ENCODE results near the gene ARID1B.
A peak's percentile ranks its signal among the peaks of the same experiment; 100 is the strongest.

ARID1B gene

DNA sequence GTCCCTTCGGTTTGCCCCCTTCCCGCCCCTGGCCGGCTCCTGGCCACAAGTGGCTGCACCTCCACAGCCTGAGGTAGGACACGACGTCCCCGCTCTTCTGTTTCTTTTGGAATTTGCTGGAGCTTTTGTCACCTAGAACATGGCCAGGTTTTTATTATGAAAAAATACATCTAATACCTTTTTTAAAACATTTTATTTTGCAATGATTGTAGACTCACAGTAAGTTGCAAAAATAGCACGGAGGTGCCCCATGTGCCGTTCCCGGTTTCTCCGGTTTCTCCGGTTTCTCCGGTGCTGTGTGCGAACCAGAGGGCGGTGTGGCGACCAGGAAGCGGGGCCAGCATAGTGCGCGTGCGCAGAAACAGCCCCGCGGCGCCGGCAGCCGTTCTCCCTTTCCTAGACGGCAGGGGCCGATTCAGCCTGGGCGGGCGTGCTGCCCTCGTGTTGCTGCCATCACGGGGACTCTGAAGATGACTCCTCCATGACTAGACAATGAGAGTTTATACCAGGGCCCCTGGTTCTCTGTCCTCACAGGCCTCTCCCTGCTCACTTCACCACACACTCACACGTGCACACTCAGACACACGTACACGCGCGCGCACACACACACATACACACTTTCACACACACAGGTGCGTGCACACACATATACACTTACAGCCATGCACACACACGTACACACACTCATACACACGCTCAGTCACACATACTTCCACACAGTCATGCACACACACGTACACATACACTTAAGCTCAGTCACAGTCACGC, 444.1 kb downstream of the ARID1B start:
- DNase-seq: no peak

DNA sequence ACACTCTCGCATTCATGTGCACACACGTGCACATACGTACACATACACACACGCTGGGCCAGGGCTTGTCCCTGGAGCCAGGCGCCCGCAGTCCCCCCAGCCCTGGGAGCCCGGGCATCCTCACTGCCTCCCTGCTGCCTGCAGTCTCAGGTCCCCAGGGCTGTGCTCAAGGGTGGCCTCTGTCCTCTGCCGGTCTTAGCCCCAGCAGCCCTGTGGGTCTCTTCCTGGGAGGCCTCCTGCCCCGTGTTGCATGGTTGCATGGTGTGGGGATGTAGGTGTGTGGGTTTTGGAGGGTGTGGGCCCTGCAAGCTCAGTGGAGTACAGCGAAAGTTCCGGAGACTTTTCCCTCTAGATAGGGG, 444.6 kb downstream of the ARID1B start:
- DNase-seq: no peak

DNA sequence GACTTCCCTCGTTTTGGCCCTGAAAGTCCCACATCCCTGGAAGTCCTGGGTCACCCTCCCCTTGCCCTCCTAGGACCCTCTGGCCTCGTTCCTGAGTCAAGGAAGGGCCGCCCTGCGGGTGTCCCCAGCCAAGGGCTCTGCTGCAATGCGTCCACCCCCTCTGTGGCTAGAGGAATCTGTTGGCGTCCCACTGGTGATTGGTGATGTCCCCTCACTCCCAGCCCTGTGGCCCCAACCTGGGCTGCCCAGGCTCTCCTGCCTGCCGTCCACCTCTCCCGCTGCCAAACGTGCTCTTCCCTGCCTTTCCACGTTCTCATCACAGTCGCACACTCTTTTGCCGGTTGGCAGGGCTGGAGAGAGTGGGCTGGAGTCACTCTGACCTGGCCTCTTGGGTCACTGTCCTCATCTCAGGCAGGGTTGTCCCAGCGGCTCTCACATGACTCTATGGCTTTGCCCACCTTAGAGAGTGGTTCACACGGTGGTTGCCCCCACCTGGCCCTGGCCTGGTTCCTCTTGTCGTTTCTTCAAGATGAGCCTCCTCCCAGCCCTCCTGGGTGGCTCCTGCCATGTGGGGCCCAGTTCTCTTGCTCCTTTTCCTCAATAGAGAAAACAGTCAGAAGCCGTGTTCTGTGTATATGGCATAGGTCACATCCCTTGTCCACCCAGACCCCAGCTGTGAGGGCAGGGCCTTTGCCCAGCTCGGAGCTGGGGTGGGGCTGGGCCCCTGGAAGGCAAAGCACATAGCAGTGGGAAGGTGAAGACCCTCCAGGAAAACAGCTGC, 445.2 kb downstream of the ARID1B start:
- DNase-seq: no peak

DNA sequence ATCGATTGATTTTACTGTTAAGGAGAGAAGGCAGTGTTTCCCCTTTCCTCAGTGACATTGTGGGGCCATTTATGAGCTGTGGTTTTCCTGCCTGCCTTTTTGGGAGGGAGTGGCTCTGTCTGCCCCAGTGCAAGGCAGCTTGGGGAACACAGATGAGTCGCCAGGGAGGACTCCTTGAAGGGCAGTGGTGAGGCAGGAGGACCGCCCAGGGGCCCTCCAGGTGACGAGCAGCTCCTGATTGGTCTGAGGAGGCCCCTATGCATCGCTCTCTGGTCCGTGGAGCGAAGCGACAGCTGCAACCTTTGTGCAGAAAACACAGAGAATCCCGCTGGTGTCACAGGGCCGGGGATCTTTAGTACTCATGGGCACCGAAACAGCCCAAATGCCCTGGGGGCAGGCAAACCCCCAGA, 445.8 kb downstream of the ARID1B start:
- DNase-seq: no peak

DNA sequence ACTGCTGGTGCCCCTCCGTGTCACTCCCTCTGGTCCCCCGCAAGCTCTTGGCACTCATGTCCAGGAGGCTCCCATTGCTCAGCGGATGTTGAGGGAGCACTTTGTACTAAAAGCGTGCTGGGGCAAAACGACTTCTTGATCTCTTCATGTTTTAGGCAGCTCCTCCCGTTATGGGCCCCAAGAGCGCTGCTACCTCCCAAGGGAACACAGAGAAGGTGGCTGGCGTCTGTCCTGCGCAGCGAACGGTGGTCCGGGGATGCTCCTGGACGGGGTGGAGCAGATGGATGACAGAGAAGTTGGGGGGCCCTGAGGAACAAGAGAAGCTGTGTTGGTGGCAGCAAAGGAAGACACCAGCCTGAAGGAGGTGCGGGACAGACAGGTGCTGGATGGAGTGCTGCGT, 446.3 kb downstream of the ARID1B start:
- DNase-seq: no peak

DNA sequence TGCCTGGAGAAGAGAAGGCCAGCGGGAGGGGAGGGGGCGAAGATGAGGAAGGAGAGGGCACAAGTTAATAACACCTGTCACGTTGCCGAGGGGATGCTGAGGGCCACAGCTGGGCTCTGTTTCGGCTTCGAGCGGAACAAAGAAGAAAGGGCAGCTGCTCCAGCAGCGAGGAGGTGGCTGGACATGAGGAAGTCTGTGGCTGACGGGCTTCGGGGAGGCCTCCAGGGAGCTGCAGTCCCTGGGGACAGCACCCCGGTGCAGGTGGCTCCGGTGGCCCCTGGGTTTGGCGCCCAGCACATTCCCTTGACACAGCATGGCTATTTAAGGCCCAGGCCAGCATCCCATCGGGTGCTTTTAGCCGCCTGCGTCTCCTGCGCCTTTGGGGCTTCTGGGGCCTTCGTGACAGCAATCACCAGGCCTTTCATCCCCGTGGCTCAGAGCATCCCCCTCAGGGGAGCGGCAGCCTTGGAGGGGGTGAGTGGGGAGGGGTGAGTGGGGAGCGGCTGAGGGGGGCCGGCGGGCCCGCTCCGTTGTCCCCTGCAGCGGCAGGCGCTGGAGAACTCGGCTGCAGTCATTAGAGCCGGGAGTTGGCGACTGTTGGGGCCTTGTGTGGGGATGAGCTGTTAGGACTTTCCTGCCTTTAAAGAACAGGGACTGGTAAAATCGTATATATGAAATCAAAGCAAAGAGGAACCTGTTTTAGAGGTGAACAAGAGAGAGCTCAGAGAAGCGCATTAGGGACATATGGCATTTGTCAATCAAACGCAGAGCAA, 447.2 kb downstream of the ARID1B start:
- no peak for DNase-seq

DNA sequence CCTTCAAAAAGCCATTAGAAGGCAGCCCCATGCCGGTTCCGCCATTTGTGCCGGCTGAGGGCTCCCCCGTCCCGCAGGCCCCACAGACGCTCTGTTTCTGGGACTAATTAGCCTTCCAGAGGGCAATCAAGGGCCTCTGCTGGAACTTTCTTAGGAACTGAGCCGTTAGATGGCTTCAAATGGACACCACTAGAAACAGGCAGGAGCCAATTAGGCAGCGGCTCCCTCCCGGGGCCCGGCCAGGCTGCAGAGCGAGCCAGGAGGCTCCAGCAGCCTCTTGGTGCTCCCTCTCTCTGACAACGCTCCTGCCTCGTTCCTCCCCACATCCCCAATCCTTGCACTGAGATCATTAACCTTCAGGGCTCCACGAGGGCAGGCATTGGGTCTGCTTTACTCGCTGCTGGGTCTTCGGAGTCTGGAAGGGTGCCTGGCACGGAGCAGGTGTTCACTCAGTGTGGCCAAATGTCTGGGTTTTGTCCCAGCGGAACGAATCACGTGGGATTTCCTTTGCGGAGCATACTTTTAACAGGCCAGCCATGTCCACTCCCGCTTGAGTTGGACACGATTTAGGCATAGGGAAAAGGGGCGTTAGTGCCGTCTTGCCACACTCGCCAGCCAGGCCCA, 447.9 kb downstream of the ARID1B start:
- DNase-seq: no peak

DNA sequence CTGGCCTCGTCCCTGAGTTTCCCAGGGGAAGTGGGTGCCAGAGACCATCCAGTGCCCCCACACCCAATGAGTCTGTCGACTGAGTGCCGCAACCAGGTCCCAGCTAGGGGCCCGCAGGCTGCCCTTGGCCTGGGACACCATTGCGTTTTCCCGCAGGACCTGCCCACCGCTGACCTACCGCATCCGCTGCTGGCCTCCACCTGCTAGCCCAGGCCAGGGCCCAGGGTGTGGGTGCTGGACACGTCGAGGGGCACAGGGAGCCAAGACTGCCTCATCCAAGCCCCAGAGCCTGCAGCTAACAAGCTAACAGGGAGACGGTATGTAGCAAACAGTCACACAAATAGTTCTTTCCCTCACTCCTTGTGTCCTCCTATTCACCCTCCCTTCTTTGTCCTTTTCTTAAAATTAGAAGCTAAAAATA, 448.4 kb downstream of the ARID1B start:
- no peak for DNase-seq

DNA sequence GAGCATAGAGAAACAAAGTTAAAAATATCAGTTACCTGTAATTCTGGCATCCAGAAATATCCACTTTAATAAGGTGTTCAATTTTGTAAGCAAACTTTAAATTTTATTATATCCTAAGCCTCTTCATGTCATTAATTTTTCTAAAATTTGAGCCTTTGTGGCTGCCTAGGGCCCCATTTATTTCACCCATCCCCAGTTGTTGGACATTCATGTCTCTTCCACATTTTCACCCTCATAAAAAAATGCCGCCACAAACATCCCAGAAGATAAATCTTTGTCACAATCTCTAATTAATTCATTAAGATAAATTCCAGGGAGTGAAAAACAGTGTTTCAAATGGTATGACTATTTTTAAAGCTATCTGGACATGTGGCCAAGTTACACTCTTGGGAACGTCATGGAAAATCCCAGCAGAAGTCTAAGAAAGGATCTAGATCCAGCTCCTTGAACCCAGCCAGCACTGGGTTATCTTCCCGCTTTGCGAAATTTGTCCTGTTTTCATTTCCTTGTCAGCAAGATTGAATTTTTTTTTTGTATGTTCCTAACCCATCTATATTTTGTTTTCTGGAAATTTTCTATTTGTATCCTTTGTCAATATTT, 448.9 kb downstream of the ARID1B start:
- no peak for DNase-seq

DNA sequence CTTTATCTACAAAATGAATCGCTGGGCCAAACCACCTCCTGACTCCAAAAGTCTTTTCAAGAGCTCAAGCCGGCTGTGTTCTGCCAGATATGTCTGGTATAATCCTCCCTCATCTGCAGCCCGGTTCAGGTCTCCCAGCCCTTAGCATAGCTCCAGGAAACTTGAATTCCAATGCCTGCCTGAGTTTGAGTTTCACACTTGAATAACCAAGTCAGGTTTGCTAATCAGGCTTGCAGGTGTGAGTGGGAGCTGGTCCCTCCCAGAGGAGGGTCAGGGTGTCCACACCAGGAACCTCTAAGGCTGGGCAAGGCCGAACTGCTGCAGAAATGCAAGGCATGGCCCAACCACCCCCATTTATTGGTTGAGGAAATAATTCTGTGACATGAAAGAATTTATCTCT, 449.6 kb downstream of the ARID1B start:
- DNase-seq: no peak

DNA sequence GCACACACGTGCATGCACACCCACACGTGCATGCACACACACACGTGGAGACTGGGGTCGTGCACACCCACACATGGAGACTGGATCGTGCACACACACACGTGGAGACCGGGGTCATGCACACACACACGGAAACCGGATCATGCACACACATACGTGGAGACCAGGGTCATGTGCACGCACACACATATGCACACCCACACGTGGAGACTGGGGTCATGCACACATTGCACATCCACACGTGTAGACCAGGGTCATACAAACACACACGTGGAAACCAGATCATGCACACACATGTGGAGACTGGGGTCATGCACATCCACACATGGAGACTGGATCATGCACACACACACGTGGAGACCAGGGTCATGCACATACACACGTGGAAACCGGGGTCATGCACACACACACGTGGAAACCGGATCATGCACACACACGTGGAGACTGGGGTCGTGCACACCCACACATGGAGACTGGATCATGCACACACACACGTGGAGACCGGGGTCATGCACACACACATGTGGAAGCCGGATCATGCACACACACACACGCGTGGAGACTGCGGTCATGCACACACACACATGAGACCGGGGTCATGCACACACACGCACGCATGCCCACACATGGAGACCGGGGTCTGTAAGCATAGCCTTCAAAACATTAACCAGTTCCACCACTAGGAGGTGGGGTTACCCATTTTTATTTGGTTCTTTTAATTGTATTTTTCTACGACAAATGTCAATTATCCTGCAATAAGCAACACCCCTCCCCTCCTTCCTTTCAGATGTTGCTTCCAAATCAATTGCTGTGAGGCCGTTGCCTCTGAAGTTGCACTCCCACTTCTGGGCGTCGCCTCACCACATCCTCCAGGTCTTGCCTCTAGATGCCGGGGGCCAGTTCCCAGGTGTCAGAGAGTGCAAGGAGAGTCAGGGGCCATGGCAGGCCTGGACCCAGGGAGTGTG, 450.3 kb downstream of the ARID1B start:
- DNase-seq: no peak

DNA sequence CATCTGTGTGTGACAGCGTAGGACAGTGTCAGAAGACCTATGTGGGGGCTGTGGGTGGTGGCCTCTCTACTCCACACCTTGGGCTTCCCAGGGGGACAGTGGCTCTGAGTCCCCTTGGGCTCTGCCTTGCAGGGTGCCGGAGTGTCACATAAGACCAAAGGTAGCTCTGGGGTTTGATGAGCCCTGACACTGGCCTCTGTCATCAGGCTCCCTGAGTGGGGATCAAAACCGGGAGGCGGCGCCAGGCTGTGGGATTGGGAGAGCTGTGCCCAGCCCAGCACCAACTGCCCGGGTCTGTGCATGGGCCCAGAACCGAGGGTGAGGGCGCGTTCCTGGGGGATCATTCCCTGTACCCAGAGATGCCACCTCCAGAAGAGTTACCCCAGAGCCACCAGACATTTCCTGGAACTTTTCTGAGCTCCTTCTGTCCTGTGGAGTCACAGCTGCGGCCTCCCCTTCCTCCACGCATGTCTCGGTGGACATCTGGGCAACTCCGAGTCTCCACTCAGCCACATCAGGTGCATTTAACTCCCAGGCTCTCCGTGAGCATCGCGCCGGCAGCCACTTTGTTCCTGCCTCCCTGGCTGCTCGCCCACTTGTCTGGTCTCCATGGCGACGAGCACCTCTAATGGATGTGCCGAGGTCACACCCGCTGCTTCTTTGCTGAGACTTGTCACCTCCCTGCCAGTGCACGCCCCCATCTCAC, 451.4 kb downstream of the ARID1B start:
- DNase-seq: peak; percentile 63

DNA sequence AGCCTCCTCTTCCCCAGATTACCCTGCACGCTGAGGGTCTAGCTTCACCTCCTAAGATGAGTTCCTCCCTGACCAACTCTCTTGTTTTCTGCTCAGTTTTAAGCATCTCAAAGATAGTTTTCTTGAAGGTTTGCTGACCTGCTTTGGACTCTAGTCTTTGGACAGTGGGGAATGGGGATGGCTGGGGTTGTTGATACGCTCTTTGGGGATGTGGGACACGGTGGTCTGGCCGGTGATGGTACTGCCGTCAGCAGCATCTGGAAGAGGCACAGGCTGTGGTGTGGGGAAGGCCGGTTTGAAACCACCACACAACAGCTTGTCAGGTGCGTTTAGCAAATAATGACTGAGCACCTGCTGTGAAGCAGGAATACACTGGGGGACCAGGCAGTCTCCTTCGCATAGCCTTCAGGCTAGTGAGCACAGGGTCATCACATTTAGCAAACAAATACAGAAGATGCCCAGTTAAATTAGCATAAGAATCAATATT, 452.0 kb downstream of the ARID1B start:
- no peak for DNase-seq

DNA sequence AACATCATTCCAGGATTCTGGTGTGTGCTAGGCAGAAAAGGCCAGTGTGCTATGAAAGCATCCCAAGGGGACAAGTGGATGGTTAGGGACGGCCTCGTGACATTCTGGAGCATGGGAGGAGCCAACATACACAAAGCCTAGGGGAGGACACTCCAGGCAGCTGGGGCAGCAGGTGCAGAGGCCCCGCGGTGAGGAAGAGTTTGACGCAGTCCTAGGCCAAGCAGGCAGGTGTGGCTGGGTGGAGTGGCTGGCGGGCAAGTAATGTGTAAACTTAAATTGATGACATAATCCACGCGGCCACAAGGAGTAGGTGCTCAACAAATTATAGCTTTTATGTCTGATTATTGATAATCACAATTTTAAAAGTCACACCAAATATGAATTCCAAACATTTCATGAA, 452.5 kb downstream of the ARID1B start:
- peak; percentile 25 for DNase-seq

DNA sequence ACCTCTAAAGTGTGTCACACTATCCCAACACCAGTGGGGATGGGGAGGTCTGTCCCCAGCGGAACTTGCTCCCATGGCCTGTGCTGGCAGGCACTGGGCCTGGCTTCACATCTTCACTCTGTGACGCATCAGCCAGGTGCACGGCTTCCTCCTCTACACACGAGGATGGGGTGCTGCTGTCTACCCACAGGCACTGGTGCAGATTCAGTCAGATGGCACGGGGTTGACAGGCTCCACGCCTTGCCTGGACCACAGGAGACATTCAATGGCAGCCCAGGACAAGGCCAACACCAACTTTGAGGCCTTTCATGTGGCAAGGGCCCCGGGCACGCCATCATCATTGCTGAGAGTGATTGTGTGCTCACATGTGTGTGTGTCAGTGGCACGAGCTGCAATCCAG, 453.7 kb downstream of the ARID1B start:
- DNase-seq: no peak

DNA sequence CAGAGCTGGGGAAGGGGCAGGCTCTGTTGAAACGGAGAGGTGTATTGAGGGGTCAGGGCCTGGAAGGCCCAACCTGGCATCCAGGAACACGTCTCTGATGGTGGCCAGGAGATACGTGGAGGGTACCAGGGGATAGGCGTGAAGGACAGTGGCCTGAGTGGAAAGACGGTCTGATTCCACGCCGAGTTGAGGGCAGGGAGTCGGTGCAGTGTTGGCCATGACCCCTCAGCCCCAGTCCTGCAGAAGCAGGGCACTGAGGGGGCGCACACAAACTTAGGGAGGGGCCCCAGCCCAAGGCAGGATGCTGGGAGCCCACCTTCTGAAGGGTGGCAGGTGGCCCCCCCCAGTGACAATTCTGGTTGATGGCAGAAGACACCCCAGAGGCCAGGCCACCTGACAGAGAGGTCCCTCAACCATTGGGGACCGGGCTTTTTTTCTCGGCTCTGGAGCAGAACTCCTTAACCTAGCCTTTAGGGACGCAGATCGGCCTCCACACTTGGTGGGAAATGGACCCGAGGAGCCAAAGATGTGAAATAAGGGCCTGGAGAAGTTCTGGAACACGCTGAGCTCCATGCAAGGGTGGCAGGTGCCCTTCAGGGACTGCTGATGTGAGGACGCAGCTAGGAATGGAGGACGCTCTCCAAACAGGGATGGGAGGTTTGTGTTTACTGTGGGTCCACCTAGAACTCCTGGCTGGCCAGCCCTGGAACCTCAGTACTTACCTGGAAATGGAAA, 455.1 kb downstream of the ARID1B start:
- DNase-seq: no peak

DNA sequence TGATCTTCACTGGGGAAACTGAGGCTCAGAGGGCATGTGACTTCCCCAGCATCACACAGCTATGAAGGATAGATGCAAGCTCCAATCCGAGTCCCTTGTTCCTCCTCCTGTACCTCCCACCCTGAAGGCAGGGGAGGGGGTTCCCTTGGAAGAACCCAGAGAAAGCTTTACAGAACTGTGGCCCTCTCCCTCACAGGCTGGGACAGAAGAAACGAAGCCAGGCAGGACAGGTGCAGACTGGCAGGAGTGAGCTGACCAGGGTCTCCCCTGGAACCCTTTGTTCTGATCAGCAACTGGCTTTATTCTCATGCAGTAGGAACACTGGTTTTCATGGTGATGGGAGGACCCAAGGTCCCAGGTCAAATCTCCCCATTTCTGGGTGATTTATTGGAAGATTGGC, 456.0 kb downstream of the ARID1B start:
- DNase-seq: no peak

DNA sequence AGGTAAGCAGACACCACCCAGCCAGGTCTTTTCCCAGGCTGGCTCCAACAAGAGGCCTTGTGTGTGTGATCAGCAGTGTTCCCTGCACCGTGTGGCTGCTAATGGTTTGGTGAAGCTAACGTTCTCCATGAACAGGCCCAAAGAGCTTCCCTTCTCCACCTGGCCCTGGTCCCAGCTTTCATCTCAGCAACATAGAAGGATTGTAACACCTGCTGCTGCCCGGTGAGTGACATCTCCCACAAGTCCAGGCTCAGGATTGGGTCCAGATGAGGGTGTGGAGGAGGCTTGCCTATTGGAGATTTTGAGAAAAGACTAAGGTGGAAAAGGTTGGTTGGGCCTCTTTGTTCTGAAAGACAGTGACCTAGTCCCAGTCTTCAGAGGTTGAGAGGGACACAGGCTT, 456.5 kb downstream of the ARID1B start:
- DNase-seq: no peak

DNA sequence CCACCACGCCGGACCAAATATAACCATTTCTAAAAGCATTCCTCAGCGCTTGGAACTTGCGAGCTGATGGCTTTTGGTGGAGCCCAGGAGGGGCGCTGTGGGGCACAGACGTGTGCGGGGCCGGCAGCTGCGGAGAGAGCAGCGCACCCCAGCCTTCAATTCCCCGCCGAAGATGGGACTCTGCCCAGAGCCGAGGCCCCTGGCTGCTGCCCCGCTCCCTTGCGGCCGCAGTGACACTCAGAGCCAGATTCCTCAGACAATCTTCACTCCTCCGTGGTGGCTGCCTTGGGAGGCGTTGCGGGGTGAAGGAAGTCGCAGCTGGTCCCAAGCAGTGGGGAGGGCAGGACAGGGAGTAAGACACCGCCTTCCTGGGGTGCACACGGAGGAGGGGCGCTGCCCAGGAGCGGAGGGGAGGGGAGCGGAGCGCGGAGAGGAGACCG, 458.4 kb downstream of the ARID1B start:
- DNase-seq: no peak
